GM19239 (cell line): Measurements from ENCODE around the gene GSTCD.
"Not testable (repeated sequence)": the region's sequence is repeated elsewhere in the genome, so short reads cannot be mapped to it uniquely, and the experiment has no call there.

Source experiments
- DNase-seq: peaks from one replicate; pipeline ENCODE4 v3.0.0; 2011; ENCODE audit warnings: low spot score; ENCODE audit not compliant: insufficient read length
- FAIRE-seq: peaks from 2 replicates; lab custom pipeline; 2011; peaks lifted over from hg19 to GRCh38; lab: Jason Lieb, UNC

Gene GSTCD

GRCh38 chr4:105797225-105797624, 88.6 kb downstream of the GSTCD start:
- DNase-seq, result no peak
- FAIRE-seq, result no peak

- DNase-seq, result no peak
- FAIRE-seq, result no peak
Measured at GRCh38 chr4:105805501-105806120, 97.0 kb downstream of the GSTCD start.

- DNase-seq (no peak), FAIRE-seq (no peak)
Measured at GRCh38 chr4:105807496-105807895, 98.9 kb downstream of the GSTCD start.

GRCh38 chr4:105808030-105808749, 99.6 kb downstream of the GSTCD start:
- DNase-seq, result no peak
- FAIRE-seq, result no peak

- DNase-seq, result no peak
- no peak for FAIRE-seq
Measured at GRCh38 chr4:105808750-105809041, 100.1 kb downstream of the GSTCD start.

- DNase-seq (no peak), FAIRE-seq (no peak)
Measured at GRCh38 chr4:105815701-105816100, 107.1 kb downstream of the GSTCD start.

- no peak for DNase-seq
- FAIRE-seq, result no peak
Measured at GRCh38 chr4:105822061-105822460, 113.5 kb downstream of the GSTCD start.

GRCh38 chr4:105828074-105828473, 119.5 kb downstream of the GSTCD start:
- DNase-seq, result no peak
- FAIRE-seq, result no peak

GRCh38 chr4:105831189-105831588, 122.6 kb downstream of the GSTCD start:
- FAIRE-seq (no peak), DNase-seq (no peak)

- FAIRE-seq, result no peak
- no peak for DNase-seq
Measured at GRCh38 chr4:105835177-105835576, 126.6 kb downstream of the GSTCD start.

- FAIRE-seq, result no peak
- no peak for DNase-seq
Measured at GRCh38 chr4:105836537-105836936, 128.0 kb downstream of the GSTCD start.

- DNase-seq, result no peak
- no peak for FAIRE-seq
Measured at GRCh38 chr4:105837037-105837436, 128.5 kb downstream of the GSTCD start.

GRCh38 chr4:105838082-105838481, 129.5 kb downstream of the GSTCD start:
- DNase-seq (no peak), FAIRE-seq (no peak)

GRCh38 chr4:105840426-105841174, 132.0 kb downstream of the GSTCD start:
- no peak for DNase-seq
- no peak for FAIRE-seq

GRCh38 chr4:105843941-105844340, 135.4 kb downstream of the GSTCD start:
- DNase-seq (no peak), FAIRE-seq (no peak)

- DNase-seq, result no peak
- FAIRE-seq, result no peak
Measured at GRCh38 chr4:105845559-105845958, 137.0 kb downstream of the GSTCD start.

GRCh38 chr4:105848359-105848758, 139.8 kb downstream of the GSTCD start:
- not testable (repeated sequence) for FAIRE-seq

GRCh38 chr4:105851196-105851595, 142.6 kb downstream of the GSTCD start:
- no peak for FAIRE-seq

More at GRCh38 chr4:105848359-105848758, 139.8 kb downstream of the GSTCD start:
- DNase-seq, result not testable (repeated sequence)

GRCh38 chr4:105852230-105852629, 143.6 kb downstream of the GSTCD start:
- not testable (repeated sequence) for DNase-seq, FAIRE-seq

More at GRCh38 chr4:105851196-105851595, 142.6 kb downstream of the GSTCD start:
- DNase-seq, result no peak

- FAIRE-seq (no peak), DNase-seq (no peak)
Measured at GRCh38 chr4:105858466-105859040, 150.0 kb downstream of the GSTCD start.

- FAIRE-seq (no peak), DNase-seq (no peak)
Measured at GRCh38 chr4:105859233-105859632, 150.6 kb downstream of the GSTCD start.
